Common myeloid progenitor, CD34-positive (primary cell): ENCODE results near the gene SLC22A14.
A peak's percentile ranks its signal among the peaks of the same experiment; 100 is the strongest.

ENCODE experiments used
- CTCF ChIA-PET: fragments of 350-600 bp; sonication (Branson Sonifier 250); formaldehyde crosslinking; loops from one replicate; lab custom pipeline; 2021; ENCODE audit warnings: antibody characterized with exemption; lab: Charles Lee
- POLR2A ChIA-PET: fragments of 350-600 bp; sonication (Branson Sonifier 250); formaldehyde crosslinking; loops from one replicate; lab custom pipeline; 2021; ENCODE audit warnings: antibody characterized with exemption; lab: Charles Lee
- DNase-seq, 3 donors: peaks; one replicate each; pipeline versions ENCODE4 v3.0.0 to v3.0.0-alpha.2; 2013
- H3K27ac ChIP-seq, 2 experiments: 1 replicate in 1 of 2; 2 replicates in 1 of 2; pipeline ENCODE4 v1.7.0; 2013; ENCODE audit warnings: inconsistent platforms in 2 of 2, low read length in 2 of 2, mild to moderate bottlenecking in 2 of 2, low read depth in 1 of 2, moderate library complexity in 1 of 2; ENCODE audit not compliant: severe bottlenecking in 2 of 2, insufficient read depth in 1 of 2, poor library complexity in 1 of 2
- H3K27me3 ChIP-seq, 5 experiments: replicated peaks in 2 of 5; 1 replicate in 3 of 5; 2 replicates in 2 of 5; pipeline versions ENCODE4 v1.6.1 to v1.7.0; 2013; ENCODE audit warnings: low read length in 4 of 5, mild to moderate bottlenecking in 2 of 5, moderate library complexity in 2 of 5, inconsistent platforms in 1 of 5; ENCODE audit not compliant: insufficient read depth in 5 of 5, control insufficient read depth in 4 of 5
- H3K36me3 ChIP-seq, 4 experiments: 1 replicate in 2 of 4; 2 replicates in 2 of 4; pipeline versions ENCODE4 v1.6.1 to v1.7.0; 2013; ENCODE audit warnings: low read length in 3 of 4, control low read depth in 1 of 4, mild to moderate bottlenecking in 1 of 4; ENCODE audit not compliant: control insufficient read depth in 4 of 4, insufficient read depth in 4 of 4
- H3K4me1 ChIP-seq, 4 experiments: 1 replicate in 3 of 4; 2 replicates in 1 of 4; pipeline versions ENCODE4 v1.6.1 to v1.7.1; 2013; ENCODE audit warnings: low read length in 3 of 4, mild to moderate bottlenecking in 3 of 4, control low read depth in 1 of 4, inconsistent platforms in 1 of 4, moderate library complexity in 1 of 4; ENCODE audit not compliant: control insufficient read depth in 4 of 4, insufficient read depth in 4 of 4; ENCODE audit errors: control extremely low read depth in 1 of 4
- H3K4me3 ChIP-seq, 7 experiments: 1 replicate in 4 of 7; 2 replicates in 3 of 7; pipeline versions ENCODE4 v1.5.1 to v1.7.0; 2013; ENCODE audit warnings: mild to moderate bottlenecking in 7 of 7, low read length in 6 of 7, moderate library complexity in 6 of 7, inconsistent platforms in 2 of 7, low read depth in 2 of 7, control low read depth in 1 of 7; ENCODE audit not compliant: insufficient read depth in 4 of 7, control insufficient read depth in 1 of 7; ENCODE audit errors: extremely low read depth in 1 of 7
- H3K9me3 ChIP-seq, 5 experiments: 1 replicate in 4 of 5; 2 replicates in 1 of 5; pipeline versions ENCODE4 v1.6.1 to v1.7.1; 2013; ENCODE audit warnings: low read length in 4 of 5, mild to moderate bottlenecking in 2 of 5, inconsistent platforms in 1 of 5, low read depth in 1 of 5, moderate library complexity in 1 of 5; ENCODE audit not compliant: control insufficient read depth in 4 of 5, insufficient read depth in 2 of 5; ENCODE audit errors: control extremely low read depth in 1 of 5
- WGBS: methylation state at CpG from one replicate; pipeline ENCODE4 v1.1.5; 2013; ENCODE audit not compliant: insufficient coverage; 5-methylcytosine and 5-hydroxymethylcytosine counted together

The SLC22A14 gene

GRCh38 chr3:38343797-38344594, 61.9 kb downstream of the SLC22A14 start:
- H3K4me1 ChIP-seq, result peaks cover 0 to 14% (median 9%) of the 10 kb centered on the region in 4 experiments
- H3K27ac ChIP-seq, result no peak overlapping the region
- CTCF ChIA-PET, result interaction anchor here (0.7 to 5.9 kb wide), 16 partner anchors 9 to 369 kb away, joined by 3 to 98 read pairs (median 3); no protein-coding TSS in a partner anchor
- no peaks in the 10 kb centered on the region for H3K27me3 ChIP-seq
- DNase-seq, result peak in 2 of 3 donors; percentile 12 to 18
- H3K4me3 ChIP-seq, result no peak overlapping the region
- peaks cover 0 to 2% (median 0%) of the 10 kb centered on the region in 5 experiments for H3K9me3 ChIP-seq
- 100% methylated on average over 3 of the region's 3 CpGs for WGBS
- POLR2A ChIA-PET, result no interaction called here
- peaks cover 0 to 2% (median 0%) of the 10 kb centered on the region in 4 experiments for H3K36me3 ChIP-seq

- whole genome bisulfite sequencing, result 43% methylated on average over 10 of the region's 10 CpGs
- H3K9me3 ChIP-seq, result no peaks in the 10 kb centered on the region
- no peak overlapping the region for H3K27ac ChIP-seq
- peaks cover 0 to 14% (median 9%) of the 10 kb centered on the region in 4 experiments for H3K4me1 ChIP-seq
- no peak for DNase-seq
- CTCF ChIA-PET, result interaction anchor here (0.7 to 5.9 kb wide), 26 partner anchors 9 to 236 kb away, joined by 3 to 98 read pairs (median 4); partner anchors contain the start of genes ACAA1 and EXOG
- H3K36me3 ChIP-seq, result peaks cover 0 to 6% (median 0%) of the 10 kb centered on the region in 4 experiments
- peak overlapping the region in 4 of 7 experiments; percentile 74 to 86 (median 76) for H3K4me3 ChIP-seq
- POLR2A ChIA-PET, result no interaction called here
- no peaks in the 10 kb centered on the region for H3K27me3 ChIP-seq
Observed at GRCh38 chr3:38345879-38346586, 63.9 kb downstream of the SLC22A14 start.

- CTCF ChIA-PET, result interaction anchor here (0.7 to 5.9 kb wide), 29 partner anchors 9 to 497 kb away, joined by 3 to 98 read pairs (median 4); partner anchors contain the start of gene ACAA1
- Histone ChIP-seq H3K36me3 (peaks cover 0 to 10% (median 0%) of the 10 kb centered on the region in 4 experiments), H3K9me3 (no peaks in the 10 kb centered on the region), H3K4me1 (peaks cover 0 to 14% (median 9%) of the 10 kb centered on the region in 4 experiments), H3K4me3 (peak within 1 kb of the TSS; percentile 28 to 86 (median 75)), H3K27me3 (no peaks in the 10 kb centered on the region), H3K27ac (peak within 1 kb of the TSS in 1 of 2 experiments; percentile 25)
- DNase-seq, result peak; percentile 73 to 81 (median 80)
- POLR2A ChIA-PET, result no interaction called here
- under 1% methylated on average over 72 of the region's 85 CpGs for WGBS
Observed at GRCh38 chr3:38346587-38347410, 64.7 kb downstream of the SLC22A14 start, which contains the start of gene XYLB. Gene XYLB, plus strand, starts transcription at chr3:38346785. Its CDS starts 84 bp downstream, at chr3:38346869.

GRCh38 chr3:38347421-38348200, 65.5 kb downstream of the SLC22A14 start:
- 93% methylated on average over 19 of the region's 19 CpGs for WGBS
- H3K27ac ChIP-seq, result peak overlapping the region in 1 of 2 experiments; percentile 25
- H3K4me3 ChIP-seq, result peak overlapping the region in 5 of 7 experiments; percentile 74 to 86 (median 75)
- no peaks in the 10 kb centered on the region for H3K27me3 ChIP-seq
- DNase-seq, result no peak
- ChIA-PET CTCF (interaction anchor here (1.1 to 5.9 kb wide), 14 partner anchors 8 to 496 kb away, joined by 3 to 98 read pairs (median 6); no protein-coding TSS in a partner anchor), POLR2A (no interaction called here)
- H3K36me3 ChIP-seq, result peaks cover 0 to 10% (median 2%) of the 10 kb centered on the region in 4 experiments
- peaks cover 0 to 14% (median 9%) of the 10 kb centered on the region in 4 experiments for H3K4me1 ChIP-seq
- no peaks in the 10 kb centered on the region for H3K9me3 ChIP-seq

- CTCF ChIA-PET, result interaction anchor here (0.9 to 1.5 kb wide), 2 partner anchors 14 to 132 kb away, joined by 3 to 5 read pairs; no protein-coding TSS in a partner anchor
- no peak overlapping the region for H3K27ac ChIP-seq
- no peaks in the 10 kb centered on the region for H3K9me3 ChIP-seq
- H3K36me3 ChIP-seq, result peaks cover 0 to 10% (median 2%) of the 10 kb centered on the region in 4 experiments
- POLR2A ChIA-PET, result no interaction called here
- no peak overlapping the region for H3K4me3 ChIP-seq
- 89% methylated on average over 4 of the region's 4 CpGs for WGBS
- no peaks in the 10 kb centered on the region for H3K27me3 ChIP-seq
- peak in 2 of 3 donors; percentile 28 to 40 for DNase-seq
- peaks cover 0 to 14% (median 9%) of the 10 kb centered on the region in 4 experiments for H3K4me1 ChIP-seq
Observed at GRCh38 chr3:38348903-38349302, 66.8 kb downstream of the SLC22A14 start.
